Forelimb muscle (tissue), 1 donor: Measurements from ENCODE around the gene MSS51. TPM values are rescaled to one million over a fixed set of nuclear protein-coding genes. Genes with fewer than 3 reads are reported as not detected.
"Not testable (repeated sequence)": the region's sequence is repeated elsewhere in the genome, so short reads cannot be mapped to it uniquely, and the experiment has no call there.

Source experiments
- DNase-seq: peaks from one replicate; pipeline ENCODE4 v3.0.0-alpha.2; 2013; ENCODE audit warnings: low read depth
- polyA plus RNA-seq: library from polyadenylated mRNA; unstranded; fragments of 120-200 nt; gene quantifications from one replicate; pipeline ENCODE4 v1.2.1, GENCODE V29; 2013; ENCODE audit not compliant: insufficient read length

MSS51 gene
- polyA plus RNA-seq, 1 donor, result 62.6 TPM

DNA sequence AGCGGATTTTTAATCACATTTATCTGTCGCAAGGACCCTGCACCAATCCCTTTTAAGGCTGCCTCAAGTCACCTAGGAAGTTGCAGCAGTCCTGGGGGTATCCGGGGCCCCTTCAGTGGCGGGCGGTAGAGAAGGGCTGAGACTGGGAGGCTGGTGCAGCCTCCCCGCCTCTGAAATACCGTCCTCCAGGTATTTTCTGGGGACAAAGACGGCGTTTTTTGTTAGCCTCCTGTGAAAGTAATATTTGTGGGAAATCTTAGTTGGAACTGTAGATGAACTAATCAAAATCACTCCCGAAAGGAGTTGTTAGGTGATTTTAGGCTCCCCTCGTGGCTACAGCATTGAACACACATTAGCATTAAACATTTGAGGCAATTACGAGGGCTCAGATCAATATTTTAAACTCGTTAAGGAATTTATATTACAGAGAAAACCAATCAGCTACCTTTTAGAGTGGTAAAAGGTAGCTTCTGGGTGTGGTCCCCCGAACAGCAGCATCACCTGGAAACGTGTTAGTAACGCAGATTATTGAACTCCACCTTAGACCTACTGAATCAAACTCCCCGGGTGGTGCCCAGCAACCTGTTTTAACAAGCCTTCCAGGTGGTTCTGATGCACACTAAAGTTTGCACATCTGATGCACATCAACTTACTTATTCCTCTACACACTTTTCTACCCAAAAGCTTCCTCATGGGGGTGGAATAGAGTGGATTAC, 19.0 kb downstream of the MSS51 start:
- no peak for DNase-seq

- DNase-seq, result no peak
Measured at GRCh38 chr10:73413528-73414229, 19.7 kb downstream of the MSS51 start, which contains the start of gene ANXA7. ANXA7 (minus strand) TSS chr10:73414058; CDS start chr10:73400856, 13,202 bp downstream.

GRCh38 chr10:73413108-73413527, 20.2 kb downstream of the MSS51 start:
- DNase-seq, result no peak

DNA sequence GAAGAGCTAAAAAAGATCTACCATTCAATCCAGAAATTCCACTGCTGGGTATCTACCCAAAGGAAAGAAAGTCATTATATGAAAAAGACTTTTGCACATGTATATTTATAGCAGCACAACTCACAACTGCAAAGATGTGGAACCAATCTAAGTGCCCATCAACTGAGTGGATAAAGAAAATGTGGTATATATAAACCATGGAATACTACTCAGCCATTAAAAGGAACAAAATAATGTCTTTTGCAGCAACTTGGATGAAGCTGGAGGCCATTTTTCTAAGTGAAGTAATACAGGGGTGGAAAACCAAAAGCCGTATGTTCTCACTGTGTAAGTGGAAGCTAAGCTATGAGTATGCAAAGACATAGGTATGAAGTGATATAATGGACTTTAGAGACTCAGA, 22.5 kb downstream of the MSS51 start:
- no peak for DNase-seq

- no peak for DNase-seq
Measured at GRCh38 chr10:73408978-73409521, 24.3 kb downstream of the MSS51 start.

DNA sequence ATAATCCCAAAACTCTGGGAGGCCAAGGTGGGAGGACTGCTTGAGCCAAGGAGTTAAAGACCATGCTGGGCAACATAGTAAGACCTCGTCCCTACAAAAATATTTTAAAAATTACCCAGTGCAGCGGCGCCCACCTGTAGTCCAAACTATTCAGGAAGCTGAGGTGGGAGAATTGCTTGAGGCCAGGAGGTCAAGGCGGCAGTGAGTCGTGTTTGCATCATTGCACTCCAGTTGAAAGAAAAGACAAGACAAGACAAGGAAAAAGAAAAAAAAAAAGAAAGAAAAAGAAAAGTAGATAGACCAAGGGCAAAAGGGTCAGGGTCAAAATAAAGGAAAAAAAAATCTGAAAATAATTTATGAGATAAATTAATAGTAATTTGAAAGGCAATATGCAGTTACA, 25.3 kb downstream of the MSS51 start:
- DNase-seq, result no peak

DNA sequence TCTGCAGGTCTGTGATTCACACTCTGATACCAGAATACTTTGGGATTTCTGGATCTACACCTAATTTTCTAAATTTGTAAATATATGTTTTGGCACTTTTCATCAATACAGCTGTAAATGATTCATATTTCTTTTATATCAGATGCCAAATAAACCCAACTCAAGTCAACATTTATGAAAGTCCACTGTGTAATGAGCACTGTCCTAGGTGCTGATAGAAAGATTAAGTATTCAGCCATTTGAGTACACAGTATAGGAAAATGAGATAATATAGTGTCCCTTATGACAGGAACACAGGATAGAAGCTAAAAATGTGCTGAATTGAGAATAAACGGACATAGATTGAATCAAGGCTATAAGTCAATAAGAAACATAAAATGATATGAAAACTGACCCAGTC, 25.9 kb downstream of the MSS51 start:
- DNase-seq, result no peak

DNA sequence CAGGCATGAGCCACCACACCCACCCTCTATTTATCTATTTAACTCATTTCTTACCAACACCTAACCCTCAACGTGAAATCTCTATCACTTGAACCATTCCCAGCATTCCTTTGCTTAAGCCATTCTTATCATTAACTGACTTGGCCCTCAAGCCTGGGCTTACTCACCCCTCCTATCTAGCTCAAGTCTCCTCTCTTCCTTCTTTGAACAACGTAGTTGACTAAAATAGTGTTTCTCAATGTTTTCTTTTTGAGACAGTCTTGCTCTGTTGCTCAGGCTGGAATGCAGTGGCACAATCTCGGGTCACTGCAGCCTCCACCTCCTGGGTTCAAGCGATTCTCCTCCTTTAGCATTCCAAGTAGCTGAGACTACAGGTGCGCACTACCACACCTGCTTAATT, 26.5 kb downstream of the MSS51 start:
- DNase-seq, result no peak

DNA sequence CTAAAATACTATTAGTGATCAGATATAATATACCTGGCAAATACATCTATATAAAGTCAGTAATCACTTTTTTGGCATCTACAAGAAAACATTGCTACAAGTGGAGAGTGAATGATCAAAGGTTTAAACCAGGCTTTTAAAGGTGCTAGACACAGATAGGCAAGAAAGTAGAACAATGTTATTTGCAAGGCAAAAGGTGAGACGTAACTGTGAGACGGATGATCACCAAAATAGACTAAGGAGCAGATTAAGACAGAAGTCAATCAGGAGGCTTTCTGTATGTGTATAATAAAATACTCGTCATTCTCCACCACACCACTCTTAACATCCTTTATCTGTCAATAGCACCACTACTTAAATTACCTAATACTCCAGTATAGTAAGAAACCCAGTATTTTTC, 27.8 kb downstream of the MSS51 start:
- no peak for DNase-seq

DNA sequence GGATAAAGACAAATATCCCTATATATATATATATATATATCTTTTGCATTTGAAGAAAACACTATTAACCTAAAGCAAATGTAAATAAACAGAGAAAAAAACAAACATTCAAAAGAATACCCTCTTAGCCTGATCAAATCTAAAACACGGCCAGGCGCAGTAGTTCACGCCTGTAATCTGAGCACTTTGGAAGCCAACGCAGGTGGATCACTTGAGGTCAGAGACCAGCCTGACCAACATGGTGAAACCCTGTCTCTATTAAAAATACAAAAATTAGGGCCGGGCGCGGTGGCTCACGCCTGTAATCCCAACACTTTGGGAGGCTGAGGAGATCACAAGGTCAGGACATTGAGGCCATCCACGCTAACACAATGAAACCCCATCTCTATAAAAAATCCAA, 28.7 kb downstream of the MSS51 start:
- no peak for DNase-seq

- DNase-seq, result no peak
Measured at GRCh38 chr10:73401636-73402035, 31.7 kb downstream of the MSS51 start.

- DNase-seq, result no peak
Measured at GRCh38 chr10:73399063-73399462, 34.3 kb downstream of the MSS51 start.

GRCh38 chr10:73398024-73398423, 35.3 kb downstream of the MSS51 start:
- DNase-seq, result no peak

DNA sequence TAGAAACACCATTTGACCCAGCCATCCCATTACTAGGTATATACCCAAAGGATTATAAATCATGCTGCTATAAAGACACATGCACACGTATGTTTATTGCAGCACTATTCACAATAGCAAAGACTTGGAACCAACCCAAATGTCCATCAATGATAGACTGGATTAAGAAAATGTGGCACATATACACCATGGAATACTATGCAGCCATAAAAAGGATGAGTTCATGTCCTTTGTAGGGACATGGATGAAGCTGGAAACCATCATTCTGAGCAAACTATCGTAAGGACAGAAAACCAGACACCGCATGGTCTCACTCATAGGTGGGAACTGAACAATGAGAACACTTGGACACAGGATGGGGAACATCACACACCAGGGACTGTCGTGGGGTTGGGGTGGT, 39.0 kb downstream of the MSS51 start:
- DNase-seq, result not testable (repeated sequence)

- DNase-seq, result no peak
Measured at GRCh38 chr10:73388228-73388627, 45.1 kb downstream of the MSS51 start.

DNA sequence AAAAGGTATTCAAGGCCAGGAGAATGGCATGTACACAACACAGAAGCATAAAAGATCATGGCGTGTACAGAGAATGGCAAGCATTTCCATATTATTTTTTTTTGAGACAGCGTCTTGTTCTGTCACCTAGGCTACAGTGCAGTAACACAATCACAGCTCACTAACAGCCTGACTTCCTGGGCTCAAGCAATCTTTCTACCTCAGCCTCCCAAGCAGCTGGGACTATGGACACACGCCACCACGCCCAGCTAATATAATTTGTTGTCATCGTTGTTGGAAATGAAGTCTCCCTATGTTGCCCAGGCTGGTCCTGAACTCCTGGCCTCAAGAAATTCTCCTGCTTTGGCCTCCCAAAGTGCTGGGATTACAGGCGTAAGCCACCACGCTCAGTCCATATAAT, 46.8 kb downstream of the MSS51 start:
- no peak for DNase-seq

DNA sequence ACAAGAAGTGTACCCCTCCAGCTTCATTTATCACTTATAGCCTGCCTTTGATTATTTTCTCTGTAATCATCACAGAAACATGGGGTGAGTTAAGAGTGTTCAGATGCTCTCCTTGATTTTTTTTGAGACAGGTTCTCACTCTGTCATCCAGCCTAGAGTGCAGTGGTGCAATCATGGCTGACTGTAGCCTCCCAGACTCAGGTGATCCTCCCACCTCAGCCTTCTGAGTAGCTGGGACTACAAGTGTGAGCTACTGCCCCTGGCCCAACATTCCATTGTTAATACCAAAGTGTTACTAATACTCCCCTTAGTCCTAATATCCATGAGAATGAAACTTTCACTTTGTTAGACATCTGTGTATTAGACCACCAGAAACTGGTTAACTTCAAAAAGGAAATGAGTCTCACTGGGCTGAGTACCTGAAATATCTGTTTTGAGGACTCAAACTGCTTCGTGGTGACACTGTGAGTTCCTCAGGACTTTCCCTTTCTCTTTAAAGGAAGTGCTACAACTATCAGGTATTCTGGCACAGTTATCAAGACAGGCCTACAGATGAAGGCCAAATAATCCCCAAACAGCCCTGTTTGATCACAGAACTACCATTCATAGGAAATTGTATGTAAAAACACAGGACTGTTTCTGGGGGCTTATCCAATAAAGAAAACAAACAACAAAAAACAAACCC, 54.2 kb downstream of the MSS51 start:
- no peak for DNase-seq

- no peak for DNase-seq
Measured at GRCh38 chr10:73376679-73377078, 56.7 kb downstream of the MSS51 start.
